Activated CD4-positive, alpha-beta T cell treated with anti-CD3 and anti-CD28 coated beads for 36 hours (primary cell): ENCODE data around the gene ZNF414. TPM values are rescaled to one million over a fixed set of nuclear protein-coding genes. Genes with fewer than 3 reads are reported as not detected.
"Not testable (repeated sequence)": the region's sequence is repeated elsewhere in the genome, so short reads cannot be mapped to it uniquely, and the experiment has no call there.

Experiments used
- ATAC-seq: fragments of 200-7000 bp; cut with Tn5 transposase; one replicate; pipeline ENCODE4 v1.10.0; 2021; ENCODE audit warnings: mild to moderate bottlenecking, moderate library complexity
- CTCF ChIA-PET: fragments of 350-600 bp; sonication (Branson Sonifier 250); formaldehyde crosslinking; loops from one replicate; lab custom pipeline; 2021; ENCODE audit warnings: antibody characterized with exemption; lab: Charles Lee
- POLR2A ChIA-PET: fragments of 350-600 bp; sonication (Branson Sonifier 250); formaldehyde crosslinking; loops from one replicate; lab custom pipeline; 2021; ENCODE audit warnings: antibody characterized with exemption, inconsistent platforms; lab: Charles Lee
- DNase-seq: peaks from one replicate; pipeline ENCODE4 v3.0.0-alpha.2; 2020
- H3K27ac Mint-ChIP-seq: one replicate; pipeline ENCODE4 v1.8.0; 2021; ENCODE audit warnings: mixed read lengths
- H3K27me3 Mint-ChIP-seq: one replicate; pipeline ENCODE4 v1.8.0; 2021; ENCODE audit warnings: mixed read lengths
- H3K36me3 Mint-ChIP-seq: one replicate; pipeline ENCODE4 v1.8.0; 2021; ENCODE audit warnings: low read depth, mixed read lengths
- H3K4me1 Mint-ChIP-seq: one replicate; pipeline ENCODE4 v1.8.0; 2021; ENCODE audit warnings: mixed read lengths
- H3K4me3 Mint-ChIP-seq: one replicate; pipeline ENCODE4 v1.8.0; 2021; ENCODE audit warnings: mild to moderate bottlenecking, moderate library complexity, mixed read lengths
- H3K9me3 Mint-ChIP-seq: one replicate; pipeline ENCODE4 v1.8.0; 2021; ENCODE audit warnings: low read depth, mixed read lengths
- intact Hi-C, 2 experiments: fragments of 100-400 bp; cut with DNase I in 1 of 2; cut with micrococcal nuclease in 1 of 2; formaldehyde crosslinking; loops; one replicate each; pipeline versions ENCODE4 v1.14.2 to v1.15.1; 2022 to 2024; cut with DNase I, micrococcal nuclease
- total RNA-seq, 2 experiments: library from RNA; stranded (reverse); gene quantifications; one replicate each; pipeline ENCODE4 v1.2.3, GENCODE V29; 2021

ZNF414 gene
- 10 to 100 TPM; 21.0 to 23.7 TPM for total RNA-seq

GRCh38 chr19:8513687-8514504 lies at the start of gene ZNF414:
Gene ZNF414 (minus strand): TSS chr19:8514167. CDS start chr19:8514046, 121 bp downstream.
- Mint-ChIP-seq H3K9me3 (no peaks in the 10 kb centered on the region), H3K27ac (peak within 1 kb of the TSS; percentile 97), H3K27me3 (no peaks in the 10 kb centered on the region), H3K4me1 (peaks cover 55% of the 10 kb centered on the region), H3K36me3 (peaks cover 3% of the 10 kb centered on the region), H3K4me3 (peak within 1 kb of the TSS; percentile 81)
- peak; percentile 99 for DNase-seq
- peak; percentile 81 for ATAC-seq
- CTCF ChIA-PET: interaction anchor here (0.6 to 1.7 kb wide), 10 partner anchors 27 to 644 kb away, joined by 3 to 9 read pairs (median 5); partner anchors contain the start of gene MYO1F
- POLR2A ChIA-PET: interaction anchor here (0.5 to 1.6 kb wide), 11 partner anchors 8 to 611 kb away, joined by 3 to 9 read pairs (median 3); partner anchors contain the start of genes HNRNPM, MARCHF2 and RAB11B
- intact Hi-C loops: loop anchor here (1.0 to 5.0 kb wide), 16 partner anchors 27 to 1818 kb away; partner anchors contain the start of genes HNRNPM (in 2 of the 2), MARCHF2 (in 2 of the 2), ELAVL1 (in 1 of the 2) and FBXL12 (in 1 of the 2)

GRCh38 chr19:8561075-8561764 lies 47.3 kb upstream of the ZNF414 start:
- H3K36me3 Mint-ChIP-seq: no peaks in the 10 kb centered on the region
- no peaks in the 10 kb centered on the region for H3K9me3 Mint-ChIP-seq
- ChIA-PET POLR2A (no interaction called here), CTCF (no interaction called here)
- H3K4me3 Mint-ChIP-seq: no peak overlapping the region
- peaks cover 23% of the 10 kb centered on the region for H3K4me1 Mint-ChIP-seq
- DNase-seq (no peak), ATAC-seq (no peak)
- H3K27me3 Mint-ChIP-seq: no peaks in the 10 kb centered on the region
- peak overlapping the region; percentile 31 for H3K27ac Mint-ChIP-seq
- intact Hi-C loops: no loop called here

- peaks cover 15% of the 10 kb centered on the region for H3K4me1 Mint-ChIP-seq
- H3K4me3 Mint-ChIP-seq: no peak overlapping the region
- ChIA-PET CTCF (interaction anchor here (1.0 to 2.9 kb wide), 4 partner anchors 20 to 53 kb away, joined by 4 to 21 read pairs (median 4); partner anchors contain the start of gene MYO1F), POLR2A (no interaction called here)
- no peaks in the 10 kb centered on the region for H3K27me3 Mint-ChIP-seq
- peaks cover 2% of the 10 kb centered on the region for H3K36me3 Mint-ChIP-seq
- peak overlapping the region; percentile 37 for H3K27ac Mint-ChIP-seq
- no peak for ATAC-seq
- intact Hi-C loops: no loop called here
- no peaks in the 10 kb centered on the region for H3K9me3 Mint-ChIP-seq
- DNase-seq: no peak
Observed at GRCh38 chr19:8558325-8558724, 44.4 kb upstream of the ZNF414 start.

GRCh38 chr19:8557642-8558238 lies 43.8 kb upstream of the ZNF414 start:
- H3K9me3 Mint-ChIP-seq: no peaks in the 10 kb centered on the region
- no peak for DNase-seq
- intact Hi-C loops: no loop called here
- CTCF ChIA-PET: interaction anchor here (0.7 to 2.9 kb wide), 5 partner anchors 21 to 52 kb away, joined by 3 to 21 read pairs (median 4); partner anchors contain the start of gene MYO1F
- ATAC-seq: peak; percentile 36
- POLR2A ChIA-PET: no interaction called here
- peak overlapping the region; percentile 60 for H3K27ac Mint-ChIP-seq
- H3K4me1 Mint-ChIP-seq: peaks cover 17% of the 10 kb centered on the region
- H3K36me3 Mint-ChIP-seq: peaks cover 2% of the 10 kb centered on the region
- no peaks in the 10 kb centered on the region for H3K27me3 Mint-ChIP-seq
- H3K4me3 Mint-ChIP-seq: no peak overlapping the region

GRCh38 chr19:8553729-8554128 lies 39.8 kb upstream of the ZNF414 start:
- ATAC-seq, POLR2A ChIA-PET, DNase-seq, intact Hi-C loops, H3K4me3 Mint-ChIP-seq, CTCF ChIA-PET, H3K27me3 Mint-ChIP-seq, H3K27ac Mint-ChIP-seq, H3K9me3 Mint-ChIP-seq, H3K36me3 Mint-ChIP-seq: not testable (repeated sequence)
- H3K4me1 Mint-ChIP-seq: peaks cover 14% of the 10 kb centered on the region

- ATAC-seq: peak; percentile 30
- Mint-ChIP-seq H3K4me1 (peaks cover 7% of the 10 kb centered on the region), H3K36me3 (peaks cover 2% of the 10 kb centered on the region), H3K4me3 (no peak overlapping the region), H3K9me3 (no peaks in the 10 kb centered on the region), H3K27ac (no peak overlapping the region), H3K27me3 (no peaks in the 10 kb centered on the region)
- POLR2A ChIA-PET: no interaction called here
- DNase-seq: peak; percentile 28
- CTCF ChIA-PET: no interaction called here
- intact Hi-C loops: no loop called here
Observed at GRCh38 chr19:8552810-8553209, 38.8 kb upstream of the ZNF414 start.

- no peak for DNase-seq
- no peak for ATAC-seq
- Mint-ChIP-seq H3K4me3 (no peak overlapping the region), H3K36me3 (peaks cover 2% of the 10 kb centered on the region), H3K27me3 (no peaks in the 10 kb centered on the region), H3K4me1 (peaks cover 2% of the 10 kb centered on the region), H3K9me3 (no peaks in the 10 kb centered on the region), H3K27ac (no peak overlapping the region)
- CTCF ChIA-PET: no interaction called here
- intact Hi-C loops: no loop called here
- POLR2A ChIA-PET: interaction anchor here (0.6 to 0.8 kb wide), 2 partner anchors 13 to 41 kb away, joined by 9 to 10 read pairs; no protein-coding TSS in a partner anchor
Observed at GRCh38 chr19:8550070-8550469, 36.1 kb upstream of the ZNF414 start.

- H3K4me1 Mint-ChIP-seq: no peaks in the 10 kb centered on the region
- ChIA-PET POLR2A (no interaction called here), CTCF (interaction anchor here (0.7 to 1.2 kb wide), 2 partner anchors 111 to 192 kb away, joined by 3 read pairs; no protein-coding TSS in a partner anchor)
- intact Hi-C loops: no loop called here
- ATAC-seq (no peak), DNase-seq (no peak)
- no peaks in the 10 kb centered on the region for H3K36me3 Mint-ChIP-seq
- no peak overlapping the region for H3K4me3 Mint-ChIP-seq
- no peaks in the 10 kb centered on the region for H3K27me3 Mint-ChIP-seq
- H3K9me3 Mint-ChIP-seq: no peaks in the 10 kb centered on the region
- no peak overlapping the region for H3K27ac Mint-ChIP-seq
Observed at GRCh38 chr19:8545743-8546142, 31.8 kb upstream of the ZNF414 start.

- H3K27ac Mint-ChIP-seq: no peak overlapping the region
- H3K4me1 Mint-ChIP-seq: no peaks in the 10 kb centered on the region
- H3K4me3 Mint-ChIP-seq: no peak overlapping the region
- H3K9me3 Mint-ChIP-seq: no peaks in the 10 kb centered on the region
- intact Hi-C loops: no loop called here
- H3K27me3 Mint-ChIP-seq: no peaks in the 10 kb centered on the region
- CTCF ChIA-PET: no interaction called here
- POLR2A ChIA-PET: no interaction called here
- no peak for ATAC-seq
- H3K36me3 Mint-ChIP-seq: no peaks in the 10 kb centered on the region
- no peak for DNase-seq
Observed at GRCh38 chr19:8544168-8544567, 30.2 kb upstream of the ZNF414 start.

- CTCF ChIA-PET: interaction anchor here (0.6 to 1.2 kb wide), 3 partner anchors 38 to 182 kb away, joined by 3 read pairs; no protein-coding TSS in a partner anchor
- no peaks in the 10 kb centered on the region for H3K4me1 Mint-ChIP-seq
- no peaks in the 10 kb centered on the region for H3K27me3 Mint-ChIP-seq
- no peak overlapping the region for H3K27ac Mint-ChIP-seq
- peaks cover 2% of the 10 kb centered on the region for H3K36me3 Mint-ChIP-seq
- H3K4me3 Mint-ChIP-seq: no peak overlapping the region
- no peaks in the 10 kb centered on the region for H3K9me3 Mint-ChIP-seq
- POLR2A ChIA-PET: interaction anchor here (0.6 kb wide), 1 partner anchor 47 kb away, joined by 3 read pairs; no protein-coding TSS in a partner anchor
- no peak for ATAC-seq
- intact Hi-C loops: no loop called here
- DNase-seq: no peak
Observed at GRCh38 chr19:8539621-8540149, 25.7 kb upstream of the ZNF414 start.

- Mint-ChIP-seq H3K4me1 (no peaks in the 10 kb centered on the region), H3K27ac (no peak overlapping the region), H3K36me3 (peaks cover 2% of the 10 kb centered on the region), H3K27me3 (no peaks in the 10 kb centered on the region), H3K4me3 (no peak overlapping the region), H3K9me3 (no peaks in the 10 kb centered on the region)
- ATAC-seq (no peak), DNase-seq (no peak)
- CTCF ChIA-PET: no interaction called here
- POLR2A ChIA-PET: interaction anchor here (0.7 kb wide), 1 partner anchor 303 kb away, joined by 4 read pairs; no protein-coding TSS in a partner anchor
- intact Hi-C loops: no loop called here
Observed at GRCh38 chr19:8537099-8537498, 23.1 kb upstream of the ZNF414 start.
